Progenitor cell of endocrine pancreas (in vitro differentiated cells): ENCODE results near the gene ABTB2. TPM values are rescaled to one million over a fixed set of nuclear protein-coding genes. Genes with fewer than 3 reads are reported as not detected.

Experiments used
- DNase-seq: peaks from one replicate; pipeline ENCODE4 v3.0.0; 2021; ENCODE audit warnings: low spot score; ENCODE audit not compliant: unreplicated experiment
- H3K27ac Mint-ChIP-seq: 2 replicates; pipeline ENCODE4 v1.8.0; 2021; ENCODE audit warnings: mild to moderate bottlenecking, moderate library complexity, mixed read lengths
- H3K27me3 Mint-ChIP-seq: 2 replicates; pipeline ENCODE4 v1.8.0; 2021; ENCODE audit warnings: mixed read lengths
- H3K36me3 Mint-ChIP-seq: 2 replicates; pipeline ENCODE4 v1.8.0; 2022; ENCODE audit warnings: mixed read lengths; ENCODE audit not compliant: insufficient read depth
- H3K4me1 Mint-ChIP-seq: 2 replicates; pipeline ENCODE4 v1.8.0; 2021; ENCODE audit warnings: low read depth, mixed read lengths
- H3K4me3 Mint-ChIP-seq: 2 replicates; pipeline ENCODE4 v1.8.0; 2021; ENCODE audit warnings: low read depth, mild to moderate bottlenecking, moderate library complexity, mixed read lengths
- H3K9me3 Mint-ChIP-seq: 2 replicates; pipeline ENCODE4 v1.8.0; 2021; ENCODE audit warnings: low read depth, mixed read lengths
- total RNA-seq: library from RNA; stranded (reverse); gene quantifications from 2 replicates; pipeline ENCODE4 v1.2.1, GENCODE V29; 2021
- TF ChIP-seq, protein P1 (sequence below): fragments of 200-600 bp; sonication (generic); IDR thresholded peaks from one replicate; pipeline ENCODE4 v1.5.0; 2021; ENCODE audit warnings: antibody characterized with exemption, mild to moderate bottlenecking; ENCODE audit not compliant: unreplicated experiment

Gene ABTB2
- total RNA-seq, 1 donor from 2014 or later: 19.5 TPM

DNA sequence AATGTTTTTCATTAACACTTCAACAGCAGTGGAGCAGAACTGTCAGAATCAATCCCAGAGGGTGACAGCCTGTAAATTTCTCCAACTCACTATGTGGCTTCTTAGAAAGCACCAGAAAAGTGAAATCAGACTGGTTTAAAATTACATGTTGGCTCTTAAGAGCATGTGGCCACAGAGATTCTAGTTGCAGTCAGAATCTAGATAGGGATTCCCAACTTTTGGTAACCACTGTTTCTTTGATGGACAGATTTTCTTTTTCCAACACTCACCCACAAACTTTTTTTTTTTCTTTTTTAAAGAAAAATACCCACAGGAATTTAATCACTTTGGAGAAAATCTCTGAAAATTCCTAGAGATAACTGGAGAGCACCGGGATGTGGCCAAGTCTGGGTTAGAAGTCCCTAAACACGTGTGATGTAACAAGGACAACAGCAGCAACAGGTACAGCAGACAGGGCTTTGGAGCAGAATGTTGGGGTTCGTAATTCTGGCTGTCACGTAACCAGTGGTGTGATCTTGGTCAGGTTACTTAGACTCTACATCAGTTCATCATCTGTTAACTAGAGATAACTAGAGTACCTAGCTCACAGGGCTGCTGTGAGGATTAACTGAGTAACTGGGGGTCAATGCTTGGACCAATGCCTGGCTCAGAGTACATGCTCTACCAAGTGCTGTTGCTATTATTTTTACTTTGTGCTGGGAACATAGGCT, 152.3 kb downstream of the ABTB2 start:
- peaks cover 42% of the 10 kb centered on the region for H3K4me1 Mint-ChIP-seq
- peaks cover 6% of the 10 kb centered on the region for H3K36me3 Mint-ChIP-seq
- H3K27me3 Mint-ChIP-seq: no peaks in the 10 kb centered on the region
- TF ChIP-seq, protein P1, sequence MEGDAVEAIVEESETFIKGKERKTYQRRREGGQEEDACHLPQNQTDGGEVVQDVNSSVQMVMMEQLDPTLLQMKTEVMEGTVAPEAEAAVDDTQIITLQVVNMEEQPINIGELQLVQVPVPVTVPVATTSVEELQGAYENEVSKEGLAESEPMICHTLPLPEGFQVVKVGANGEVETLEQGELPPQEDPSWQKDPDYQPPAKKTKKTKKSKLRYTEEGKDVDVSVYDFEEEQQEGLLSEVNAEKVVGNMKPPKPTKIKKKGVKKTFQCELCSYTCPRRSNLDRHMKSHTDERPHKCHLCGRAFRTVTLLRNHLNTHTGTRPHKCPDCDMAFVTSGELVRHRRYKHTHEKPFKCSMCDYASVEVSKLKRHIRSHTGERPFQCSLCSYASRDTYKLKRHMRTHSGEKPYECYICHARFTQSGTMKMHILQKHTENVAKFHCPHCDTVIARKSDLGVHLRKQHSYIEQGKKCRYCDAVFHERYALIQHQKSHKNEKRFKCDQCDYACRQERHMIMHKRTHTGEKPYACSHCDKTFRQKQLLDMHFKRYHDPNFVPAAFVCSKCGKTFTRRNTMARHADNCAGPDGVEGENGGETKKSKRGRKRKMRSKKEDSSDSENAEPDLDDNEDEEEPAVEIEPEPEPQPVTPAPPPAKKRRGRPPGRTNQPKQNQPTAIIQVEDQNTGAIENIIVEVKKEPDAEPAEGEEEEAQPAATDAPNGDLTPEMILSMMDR: no peak
- no peak overlapping the region for H3K4me3 Mint-ChIP-seq
- no peaks in the 10 kb centered on the region for H3K9me3 Mint-ChIP-seq
- DNase-seq: no peak
- peak overlapping the region; percentile 70 for H3K27ac Mint-ChIP-seq

DNA sequence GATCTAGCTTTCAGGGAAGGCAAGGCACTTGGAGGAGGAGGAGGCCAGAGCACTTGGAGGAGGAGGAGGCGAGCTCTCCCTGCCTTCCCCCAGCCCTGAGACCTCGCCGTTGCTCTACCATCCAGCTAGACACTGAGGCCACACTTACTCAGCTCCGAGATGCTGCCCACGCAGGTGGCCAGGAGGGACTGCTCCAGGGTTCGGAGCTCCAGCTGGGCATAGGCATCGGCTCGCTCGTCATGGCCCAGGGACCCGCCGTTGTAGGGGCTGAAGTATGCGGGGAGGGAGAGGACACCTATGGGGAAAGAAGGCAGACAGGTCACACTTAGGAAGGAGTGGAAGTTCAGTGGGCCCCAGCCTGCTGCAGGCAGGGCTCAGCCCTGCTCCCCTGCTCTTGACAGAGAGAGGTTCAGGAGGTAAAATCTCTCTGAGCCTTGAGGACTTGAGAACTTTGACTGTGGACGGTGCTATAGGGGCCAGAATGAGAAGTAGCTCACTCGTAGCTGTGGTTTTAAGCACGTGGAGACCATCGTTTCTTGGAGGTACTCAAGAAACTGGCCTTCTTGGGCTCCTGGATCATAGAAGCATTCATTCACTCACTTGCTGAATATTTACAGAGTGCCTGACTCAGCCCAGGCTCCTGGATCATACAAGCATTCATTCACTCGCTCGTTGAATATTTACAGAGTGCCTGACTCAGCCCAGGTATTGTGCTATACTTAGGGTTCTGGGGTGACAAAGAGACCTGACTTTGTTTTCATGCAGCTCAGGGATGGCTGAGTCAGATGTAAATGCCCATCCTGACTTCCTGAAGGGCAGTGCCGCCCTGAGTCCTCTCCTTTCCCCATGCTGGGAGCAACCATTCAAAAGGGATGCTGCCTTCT, 153.2 kb downstream of the ABTB2 start:
- peak overlapping the region; percentile 81 for H3K27ac Mint-ChIP-seq
- TF ChIP-seq, protein P1: no peak
- DNase-seq: no peak
- H3K4me3 Mint-ChIP-seq: no peak overlapping the region
- no peaks in the 10 kb centered on the region for H3K9me3 Mint-ChIP-seq
- no peaks in the 10 kb centered on the region for H3K27me3 Mint-ChIP-seq
- peaks cover 6% of the 10 kb centered on the region for H3K36me3 Mint-ChIP-seq
- peaks cover 38% of the 10 kb centered on the region for H3K4me1 Mint-ChIP-seq

DNA sequence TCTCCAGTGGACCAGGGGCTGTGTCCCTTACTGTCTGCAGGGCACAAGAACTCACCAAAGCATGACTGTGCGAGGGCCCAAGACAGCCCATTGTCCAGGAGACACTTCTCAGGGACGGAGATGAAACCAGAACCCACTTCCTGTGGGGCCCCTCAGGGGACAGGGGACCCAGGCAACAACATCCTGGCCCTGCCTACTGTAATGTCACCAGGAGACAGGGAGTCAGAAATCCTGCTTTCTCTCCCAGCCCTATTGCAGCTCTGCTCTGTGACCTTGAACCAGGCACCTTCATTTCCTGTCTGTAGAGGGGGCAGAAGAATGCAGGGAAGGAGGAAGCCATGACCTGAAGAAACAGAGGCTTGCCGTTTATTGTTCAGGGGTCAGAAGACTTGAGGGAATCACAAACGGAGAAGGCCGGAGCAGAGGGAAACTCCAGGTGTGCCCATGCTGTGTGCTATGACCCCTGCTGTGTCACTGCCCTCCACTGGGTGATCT, 154.4 kb downstream of the ABTB2 start:
- TF ChIP-seq, protein P1: no peak
- no peak for DNase-seq
- Mint-ChIP-seq H3K27ac (no peak overlapping the region), H3K4me3 (no peak overlapping the region), H3K4me1 (peaks cover 36% of the 10 kb centered on the region), H3K27me3 (no peaks in the 10 kb centered on the region), H3K9me3 (no peaks in the 10 kb centered on the region), H3K36me3 (peaks cover 6% of the 10 kb centered on the region)

DNA sequence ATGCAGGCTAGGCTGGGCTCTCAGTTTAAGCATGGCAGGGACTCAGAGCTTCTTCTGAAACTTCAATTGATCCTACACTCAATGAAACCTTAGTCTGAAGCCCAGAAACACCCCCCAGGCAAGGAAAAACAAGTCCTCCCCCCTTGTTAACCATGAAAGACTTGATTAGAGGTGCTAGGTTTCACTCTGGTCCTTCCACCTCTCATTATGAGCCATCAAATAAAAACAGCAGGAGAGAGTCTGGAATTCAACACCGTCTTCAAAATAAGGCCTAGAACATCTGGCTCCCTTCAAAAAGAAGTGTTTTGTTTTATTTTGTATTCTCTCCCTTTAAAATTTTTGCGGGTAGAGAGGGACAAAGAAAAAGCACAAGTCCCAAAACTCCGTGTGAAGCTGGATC, 156.7 kb downstream of the ABTB2 start:
- no peak overlapping the region for H3K27ac Mint-ChIP-seq
- H3K36me3 Mint-ChIP-seq: peaks cover 13% of the 10 kb centered on the region
- H3K27me3 Mint-ChIP-seq: no peaks in the 10 kb centered on the region
- peaks cover 24% of the 10 kb centered on the region for H3K4me1 Mint-ChIP-seq
- no peaks in the 10 kb centered on the region for H3K9me3 Mint-ChIP-seq
- no peak overlapping the region for H3K4me3 Mint-ChIP-seq
- TF ChIP-seq, protein P1: no peak
- DNase-seq: no peak

DNA sequence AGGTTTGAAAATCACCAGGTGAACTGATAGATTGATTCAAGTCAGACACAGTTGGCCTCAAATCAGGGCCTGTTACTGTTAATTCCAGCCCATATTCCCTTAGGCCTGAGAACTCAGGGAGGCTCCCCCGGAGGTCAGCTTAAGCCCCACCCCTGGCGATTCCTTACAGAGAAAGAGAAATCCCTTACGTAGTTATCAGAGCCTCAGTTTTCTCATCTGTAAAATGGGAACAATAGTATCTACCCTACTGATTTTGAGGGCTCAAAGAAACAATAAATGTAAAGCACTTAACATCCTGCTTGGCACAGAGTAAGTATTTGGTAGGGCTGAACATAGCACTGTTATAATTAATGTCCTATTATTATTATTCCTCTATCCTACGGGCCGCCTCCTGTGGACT, 158.3 kb downstream of the ABTB2 start:
- no peaks in the 10 kb centered on the region for H3K27me3 Mint-ChIP-seq
- H3K36me3 Mint-ChIP-seq: peaks cover 13% of the 10 kb centered on the region
- H3K9me3 Mint-ChIP-seq: no peaks in the 10 kb centered on the region
- TF ChIP-seq, protein P1: no peak
- H3K4me3 Mint-ChIP-seq: no peak overlapping the region
- no peak overlapping the region for H3K27ac Mint-ChIP-seq
- peaks cover 12% of the 10 kb centered on the region for H3K4me1 Mint-ChIP-seq
- DNase-seq: no peak
